ENCODE results near the gene BARHL1.

Gene BARHL1

DNA sequence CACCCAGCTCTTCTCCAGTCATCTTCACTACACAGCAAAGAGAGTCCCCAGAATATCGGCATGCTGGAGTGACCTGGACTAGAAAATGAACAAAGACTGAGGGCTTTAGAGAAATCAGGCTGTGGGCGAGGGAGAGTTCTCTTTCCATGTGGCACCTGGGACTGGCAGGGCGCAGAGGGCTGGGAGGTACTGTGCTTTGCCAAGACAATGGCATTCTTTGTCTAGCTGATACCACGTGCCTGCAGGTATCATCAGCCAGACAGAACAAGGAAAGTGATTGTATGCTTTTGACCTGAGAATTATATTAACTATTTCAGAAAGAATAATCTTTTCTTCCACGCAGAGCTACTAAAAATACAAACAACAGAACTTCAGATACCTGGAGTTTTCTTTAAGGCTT lies 56.9 kb downstream of the BARHL1 start:
- Histone ChIP-seq H3K27me3 (ENCODE audit: insufficient read depth, insufficient read length) (no peaks in the 10 kb centered on the region), H3K36me3 (ENCODE audit: insufficient read depth, insufficient read length, low read length) (peaks cover 85% of the 10 kb centered on the region), H3K4me1 (ENCODE audit: insufficient read depth, insufficient read length) (no peaks in the 10 kb centered on the region), H3K4me3 (ENCODE audit: insufficient read length, low read depth) (no peak overlapping the region), H3K9ac (ENCODE audit: insufficient read length, low read depth) (no peak overlapping the region), H3K9me3 (ENCODE audit: insufficient read depth, low read length) (no peaks in the 10 kb centered on the region)
- no peak for TF ChIP-seq ZNF274 (IDR thresholded peaks at IDR 0.05; ENCODE audit: low read depth, low read length)
- TF ChIP-seq YY1 (IDR thresholded peaks at IDR 0.05; ENCODE audit: insufficient read depth, insufficient read length), result no peak
- TF ChIP-seq SUZ12 (IDR thresholded peaks at IDR 0.05; ENCODE audit: extremely low read depth, insufficient read depth, insufficient read length), result no peak
- DNase-seq (ENCODE audit: low read depth, low spot score), result no peak

All from NT2/D1 (cell line).